GM12878 (cell line): ENCODE results near the gene HS3ST3A1. TPM values are rescaled to one million over a fixed set of nuclear protein-coding genes. Genes with fewer than 3 reads are reported as not detected.

Source experiments
- ATAC-seq: fragments of 200-7000 bp; cut with Tn5 transposase; 3 replicates; pipeline ENCODE4 v1.9.1; 2020; ENCODE audit warnings: mild to moderate bottlenecking, moderate library complexity
- BruUV-seq: library from RNA; stranded (reverse); fragments of 400-500 nt; replicated peaks from 2 replicates; lab custom pipeline; 2021; lab: Mats Ljungman, UMichigan
- CTCF ChIA-PET: fragments of 300-600 bp; sonication (Branson Sonifier 250); formaldehyde crosslinking; extraction: SDS; loops from one replicate; lab custom pipeline; 2021; ENCODE audit warnings: inconsistent platforms; lab: Yijun Ruan, JAX
- POLR2A ChIA-PET: fragments of 350-600 bp; formaldehyde crosslinking; extraction: SDS; loops from one replicate; lab custom pipeline; 2021; ENCODE audit warnings: inconsistent platforms; lab: Charles Lee
- RAD21 ChIA-PET: fragments of 300-600 bp; sonication (Branson Sonifier 250); formaldehyde crosslinking; loops from one replicate; lab custom pipeline; 2023; ENCODE audit warnings: antibody characterized with exemption; ENCODE audit not compliant: unreplicated experiment; lab: Charles Lee
- SMC1A ChIA-PET: fragments of 300-600 bp; sonication (Branson Sonifier 250); formaldehyde crosslinking; loops from one replicate; lab custom pipeline; 2023; ENCODE audit not compliant: unreplicated experiment, uncharacterized antibody; lab: Charles Lee
- DNase-seq: peaks from one replicate; pipeline ENCODE4 v3.0.0-alpha.2; 2011; ENCODE audit warnings: low read depth, low spot score
- FAIRE-seq: peaks from 3 replicates; lab custom pipeline; 2011; peaks lifted over from hg19 to GRCh38; lab: Jason Lieb, UNC
- H2AFZ ChIP-seq: 2 replicates; pipeline ENCODE4 v1.6.0; 2011; ENCODE audit warnings: low read depth, low read length, control low read depth; ENCODE audit not compliant: control insufficient read depth
- H3K27ac ChIP-seq: 2 replicates; pipeline ENCODE4 v1.5.1; 2011; ENCODE audit warnings: control low read depth; ENCODE audit not compliant: control insufficient read depth, insufficient read depth
- H3K27me3 ChIP-seq, 2 experiments: replicated peaks in 1 of 2; 2 replicates each; pipeline versions ENCODE4 v1.6.0 to v1.6.1; 2011; ENCODE audit warnings: low read length in 1 of 2; ENCODE audit not compliant: control insufficient read depth in 2 of 2, insufficient read depth in 2 of 2
- H3K36me3 ChIP-seq, 2 experiments: 2 replicates each; pipeline ENCODE4 v1.5.1; 2011; ENCODE audit warnings: low read length in 1 of 2; ENCODE audit not compliant: control insufficient read depth in 2 of 2, insufficient read depth in 2 of 2
- H3K4me1 ChIP-seq: 2 replicates; pipeline ENCODE4 v1.6.1; 2011; ENCODE audit warnings: mild to moderate bottlenecking, low read length, moderate library complexity, mixed read lengths; ENCODE audit not compliant: control insufficient read depth, insufficient read depth
- H3K4me2 ChIP-seq: 2 replicates; pipeline ENCODE4 v1.6.0; 2011; ENCODE audit warnings: control low read depth; ENCODE audit not compliant: control insufficient read depth, insufficient read depth
- H3K4me3 ChIP-seq: fragments of 200-600 bp; sonication (generic); 2 replicates; pipeline ENCODE4 v1.5.1; 2016
- H3K79me2 ChIP-seq: 2 replicates; pipeline ENCODE4 v1.6.0; 2011; ENCODE audit warnings: low read length; ENCODE audit not compliant: control insufficient read depth, insufficient read depth
- H3K9ac ChIP-seq: 2 replicates; pipeline ENCODE4 v1.8.0; 2011; ENCODE audit warnings: low read length, control low read depth, mixed read lengths; ENCODE audit not compliant: control insufficient read depth, insufficient read depth
- H3K9me3 ChIP-seq: replicated peaks from 3 replicates; pipeline ENCODE4 v1.5.1; 2011; ENCODE audit warnings: mild to moderate bottlenecking, low read length; ENCODE audit not compliant: control insufficient read depth, insufficient read depth
- H4K20me1 ChIP-seq: 2 replicates; pipeline ENCODE4 v1.6.0; 2011; ENCODE audit not compliant: control insufficient read depth, insufficient read depth
- BHLHE40 ChIP-seq, 2 experiments: fragments of 450-650 bp in 1 of 2; IDR thresholded peaks; 2 replicates each; pipeline ENCODE4 v1.6.1; 2011 to 2017; ENCODE audit warnings: low read depth in 2 of 2, borderline replicate concordance in 1 of 2, improper control_type of control experiment in 1 of 2, low read length in 1 of 2, mild to moderate bottlenecking in 1 of 2
- CBFB ChIP-seq: IDR thresholded peaks from 2 replicates; pipeline ENCODE4 v1.6.1; 2016; ENCODE audit warnings: antibody characterized with exemption, low read depth
- ELK1 ChIP-seq: IDR thresholded peaks from 2 replicates; pipeline ENCODE4 v1.6.1; 2012; ENCODE audit warnings: low read depth, low read length, improper control_type of control experiment
- MTA3 ChIP-seq: IDR thresholded peaks from 2 replicates; pipeline ENCODE4 v1.6.1; 2012; ENCODE audit warnings: low read length, inconsistent platforms, borderline replicate concordance
- TBL1XR1 ChIP-seq: IDR thresholded peaks from 2 replicates; pipeline ENCODE4 v1.6.1; 2012; ENCODE audit warnings: low read depth, low read length, improper control_type of control experiment
- ZBTB11 ChIP-seq: fragments of 450-650 bp; formaldehyde crosslinking; IDR thresholded peaks from 2 replicates; pipeline ENCODE4 v1.5.0; 2022; ENCODE audit warnings: mild to moderate bottlenecking, missing genetic modification characterization
- ZZZ3 ChIP-seq: IDR thresholded peaks from 2 replicates; pipeline ENCODE4 v1.6.1; 2011; ENCODE audit warnings: low read depth; ENCODE audit not compliant: control insufficient read depth, insufficient read length
- WGBS: methylation state at CpG from one replicate; pipeline ENCODE4 v1.1.6; 2016; ENCODE audit warnings: low lambda C conversion rate; ENCODE audit not compliant: insufficient replicate concordance, insufficient coverage; ENCODE audit errors: missing lambda C conversion rate; 5-methylcytosine and 5-hydroxymethylcytosine counted together
- in situ Hi-C: fragments of 300-500 bp; cut with MboI; formaldehyde crosslinking; loops from 9 replicates; pipeline ENCODE4 v1.14.3; 2018; ENCODE audit warnings: mixed read lengths
- intact Hi-C: fragments of 100-400 bp; cut with micrococcal nuclease; formaldehyde crosslinking; loops from one replicate; pipeline ENCODE4 v1.14.2; 2022; ENCODE audit not compliant: unreplicated experiment
- polyA plus RNA-seq, 11 experiments: library from polyadenylated mRNA; depleted of rRNA in 4 of 11; unstranded in 6 of 11; stranded (reverse) in 5 of 11; fragments of >200 nt; fragmentation: Nextera tagmentation in 4 of 11; fragmentation: Illumina TruSeq in 1 of 11; extraction: Ambion mirVana in 4 of 11; extraction: Trizol in 1 of 11; gene quantifications; 1 replicate in 1 of 11; 2 replicates in 10 of 11; pipeline versions ENCODE4 v1.2.1 to v1.2.3, GENCODE V29; 2011 to 2016; ENCODE audit warnings: inconsistent platforms in 2 of 11, missing spikeins in 2 of 11, low read depth in 1 of 11
- total RNA-seq, 4 experiments: library from RNA; depleted of rRNA in 3 of 4; stranded (reverse); fragments of >200 nt in 3 of 4; fragmentation: Illumina TruSeq in 1 of 4; extraction: Trizol in 1 of 4; gene quantifications; 2 replicates each; pipeline versions ENCODE4 v1.2.1 to v1.2.3, GENCODE V29; 2013 to 2021

HS3ST3A1 gene
- total and polyA plus RNA-seq, 10 of the 15 experiments (the other 5 are each of a cell fraction or from before 2014, with no cell fraction given), result 0.24 to 0.26 TPM; not detected in 8

GRCh38 chr17:13599864-13600263, 1.9 kb downstream of the HS3ST3A1 start:
- FAIRE-seq (no peak), ATAC-seq (no peak), DNase-seq (no peak)
- Histone ChIP-seq H4K20me1 (no peaks in the 10 kb centered on the region), H3K79me2 (no peaks in the 10 kb centered on the region), H3K4me2 (no peak overlapping the region), H2AFZ (no peak overlapping the region), H3K27ac (no peak overlapping the region), H3K4me3 (no peak overlapping the region), H3K9me3 (no peaks in the 10 kb centered on the region), H3K27me3 (no peaks in the 10 kb centered on the region; a peak in 1 of 4 replicates), H3K36me3 (no peaks in the 10 kb centered on the region), H3K9ac (no peak overlapping the region), H3K4me1 (no peaks in the 10 kb centered on the region)
- intact Hi-C loops, result loop anchor here (5.0 to 10.0 kb wide), 2 partner anchors 263 to 1575 kb away; no protein-coding TSS in a partner anchor
- no peak for TF ChIP-seq ELK1
- no peak for TF ChIP-seq ZZZ3
- no peak for TF ChIP-seq BHLHE40 (IDR thresholded peaks at IDR 0.05; ENCODE audit: borderline replicate concordance in 1 of 2, low read depth in 2 of 2, low read length in 1 of 2)
- TF ChIP-seq MTA3, result no peak
- no peak for TF ChIP-seq TBL1XR1
- no peak for TF ChIP-seq ZBTB11 (CRISPR knock-in tag)
- no peak for TF ChIP-seq CBFB
- ChIA-PET POLR2A (no interaction called here), RAD21 (no interaction called here), SMC1A (no interaction called here), CTCF (no interaction called here)
- BruUV-seq, result no TSS peak
- in situ Hi-C loops, result no loop called here
- WGBS, result 25% methylated on average over 3 of the region's 3 CpGs
